ENCODE measurements around the gene MAGED1.

DNA sequence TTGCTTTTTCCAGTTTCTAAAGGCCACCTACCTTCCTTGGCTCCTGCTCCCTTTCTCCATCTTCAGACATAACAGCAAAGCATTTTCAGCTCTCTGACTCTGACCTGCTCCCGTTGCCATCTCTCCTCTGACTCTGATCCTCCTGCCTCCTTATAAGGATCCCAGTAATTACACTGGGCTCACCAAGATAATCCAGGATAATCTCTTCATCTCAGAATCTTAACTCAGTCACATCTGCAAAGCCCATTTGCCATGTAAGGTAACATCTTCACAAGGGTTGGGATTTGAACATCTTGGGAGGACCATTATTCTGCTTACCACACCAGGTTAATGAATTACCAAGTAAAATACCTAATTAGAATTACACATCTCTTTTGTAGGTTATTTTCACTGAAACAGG lies 41.3 kb upstream of the MAGED1 start:
- TF ChIP-seq EZH2 (IDR thresholded peaks at IDR 0.05; ENCODE audit: borderline replicate concordance, low read length) = no peak
- TF ChIP-seq, protein P1, sequence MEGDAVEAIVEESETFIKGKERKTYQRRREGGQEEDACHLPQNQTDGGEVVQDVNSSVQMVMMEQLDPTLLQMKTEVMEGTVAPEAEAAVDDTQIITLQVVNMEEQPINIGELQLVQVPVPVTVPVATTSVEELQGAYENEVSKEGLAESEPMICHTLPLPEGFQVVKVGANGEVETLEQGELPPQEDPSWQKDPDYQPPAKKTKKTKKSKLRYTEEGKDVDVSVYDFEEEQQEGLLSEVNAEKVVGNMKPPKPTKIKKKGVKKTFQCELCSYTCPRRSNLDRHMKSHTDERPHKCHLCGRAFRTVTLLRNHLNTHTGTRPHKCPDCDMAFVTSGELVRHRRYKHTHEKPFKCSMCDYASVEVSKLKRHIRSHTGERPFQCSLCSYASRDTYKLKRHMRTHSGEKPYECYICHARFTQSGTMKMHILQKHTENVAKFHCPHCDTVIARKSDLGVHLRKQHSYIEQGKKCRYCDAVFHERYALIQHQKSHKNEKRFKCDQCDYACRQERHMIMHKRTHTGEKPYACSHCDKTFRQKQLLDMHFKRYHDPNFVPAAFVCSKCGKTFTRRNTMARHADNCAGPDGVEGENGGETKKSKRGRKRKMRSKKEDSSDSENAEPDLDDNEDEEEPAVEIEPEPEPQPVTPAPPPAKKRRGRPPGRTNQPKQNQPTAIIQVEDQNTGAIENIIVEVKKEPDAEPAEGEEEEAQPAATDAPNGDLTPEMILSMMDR (IDR thresholded peaks at IDR 0.05; ENCODE audit: low read length) = no peak

Data from OCI-LY1 (cell line).